ENCODE results near the gene OSBPL6.

DNA sequence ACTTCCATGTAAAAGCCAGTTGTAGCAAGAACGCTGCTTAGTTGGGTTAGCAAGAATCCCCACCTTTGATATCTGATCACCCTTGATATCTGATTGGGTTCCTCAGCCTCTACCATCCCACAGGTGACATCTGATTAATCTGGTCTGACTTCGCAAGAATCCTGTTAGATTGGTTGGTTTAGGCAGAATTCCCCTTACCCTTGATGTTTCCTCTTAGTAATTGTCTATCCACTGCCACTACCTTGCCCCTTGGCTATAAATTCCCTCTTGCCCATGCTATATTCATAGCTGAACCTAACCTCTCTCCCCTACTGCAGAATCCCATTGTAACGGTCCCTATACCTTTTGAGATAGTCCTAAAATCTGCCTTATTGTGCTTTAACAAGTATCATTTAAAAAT is 223.6 kb downstream of the OSBPL6 start:
- TF ChIP-seq, protein P1, sequence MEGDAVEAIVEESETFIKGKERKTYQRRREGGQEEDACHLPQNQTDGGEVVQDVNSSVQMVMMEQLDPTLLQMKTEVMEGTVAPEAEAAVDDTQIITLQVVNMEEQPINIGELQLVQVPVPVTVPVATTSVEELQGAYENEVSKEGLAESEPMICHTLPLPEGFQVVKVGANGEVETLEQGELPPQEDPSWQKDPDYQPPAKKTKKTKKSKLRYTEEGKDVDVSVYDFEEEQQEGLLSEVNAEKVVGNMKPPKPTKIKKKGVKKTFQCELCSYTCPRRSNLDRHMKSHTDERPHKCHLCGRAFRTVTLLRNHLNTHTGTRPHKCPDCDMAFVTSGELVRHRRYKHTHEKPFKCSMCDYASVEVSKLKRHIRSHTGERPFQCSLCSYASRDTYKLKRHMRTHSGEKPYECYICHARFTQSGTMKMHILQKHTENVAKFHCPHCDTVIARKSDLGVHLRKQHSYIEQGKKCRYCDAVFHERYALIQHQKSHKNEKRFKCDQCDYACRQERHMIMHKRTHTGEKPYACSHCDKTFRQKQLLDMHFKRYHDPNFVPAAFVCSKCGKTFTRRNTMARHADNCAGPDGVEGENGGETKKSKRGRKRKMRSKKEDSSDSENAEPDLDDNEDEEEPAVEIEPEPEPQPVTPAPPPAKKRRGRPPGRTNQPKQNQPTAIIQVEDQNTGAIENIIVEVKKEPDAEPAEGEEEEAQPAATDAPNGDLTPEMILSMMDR (IDR thresholded peaks at IDR 0.05 in 2 of 3, conservative IDR thresholded peaks at IDR 0.05 in 1 of 3; ENCODE audit: insufficient read depth in 2 of 3, low read depth in 1 of 3, low read length in 3 of 3) = no peak
- TF ChIP-seq ZNF324 (CRISPR knock-in tag; IDR thresholded peaks at IDR 0.05) = no peak
